Activated CD4-positive, CD25-positive, alpha-beta regulatory T cell treated with anti-CD3 and anti-CD28 coated beads, Interleukin-2, amount 50 U/mL, for 24 hours (primary cell): ENCODE results near the gene CDK17.
"Not testable (repeated sequence)": the region's sequence is repeated elsewhere in the genome, so short reads cannot be mapped to it uniquely, and the experiment has no call there.

Experiments used
- ATAC-seq, 2 donors: fragments of 150-1000 bp; cut with Tn5 transposase; one replicate each; pipeline ENCODE4 v1.10.0; 2021; ENCODE audit warnings: mild to moderate bottlenecking in 1 of 2, moderate library complexity in 1 of 2

The CDK17 gene

DNA sequence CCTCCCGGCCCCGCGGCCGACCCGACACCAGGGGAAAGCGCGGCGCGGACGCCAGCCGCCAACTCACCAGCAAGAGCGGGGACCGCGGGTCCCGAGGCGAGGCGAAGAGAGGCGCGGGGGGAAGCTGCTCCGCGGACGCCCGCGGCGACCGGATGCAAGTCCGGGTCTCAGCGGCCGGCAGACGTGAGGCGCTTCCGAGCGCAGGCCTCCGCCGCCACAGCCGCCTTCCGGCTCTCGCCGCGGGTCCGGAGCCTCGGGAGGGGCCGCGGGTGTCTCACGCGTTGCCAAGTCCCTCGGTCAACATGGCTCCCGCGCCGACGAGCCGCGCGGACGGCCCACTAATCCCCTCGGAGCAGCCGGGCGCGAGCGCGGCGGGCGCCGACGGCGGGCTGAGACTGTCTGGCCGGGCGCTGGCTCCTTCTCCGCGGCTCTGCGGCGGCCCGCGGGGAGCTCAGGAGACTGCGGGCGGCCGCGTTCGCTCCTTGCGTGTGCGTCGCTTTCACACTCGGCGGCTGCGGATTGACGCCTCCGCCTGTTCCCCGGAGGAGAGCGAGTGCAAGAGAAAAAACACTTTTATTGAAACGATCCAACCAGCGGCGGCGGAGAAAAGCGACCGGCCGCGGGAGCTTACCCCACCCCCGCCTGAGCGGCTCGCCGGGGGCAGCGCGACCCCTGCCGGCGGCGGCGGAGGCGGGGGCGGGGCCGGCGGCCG is at the start of gene CDK17:
Gene CDK17, minus strand, starts transcription at position 521 of the 712 bp plus-strand sequence. CDS start 65,603 bp downstream, outside the sequence.
- ATAC-seq: peak; percentile 70 to 71

DNA sequence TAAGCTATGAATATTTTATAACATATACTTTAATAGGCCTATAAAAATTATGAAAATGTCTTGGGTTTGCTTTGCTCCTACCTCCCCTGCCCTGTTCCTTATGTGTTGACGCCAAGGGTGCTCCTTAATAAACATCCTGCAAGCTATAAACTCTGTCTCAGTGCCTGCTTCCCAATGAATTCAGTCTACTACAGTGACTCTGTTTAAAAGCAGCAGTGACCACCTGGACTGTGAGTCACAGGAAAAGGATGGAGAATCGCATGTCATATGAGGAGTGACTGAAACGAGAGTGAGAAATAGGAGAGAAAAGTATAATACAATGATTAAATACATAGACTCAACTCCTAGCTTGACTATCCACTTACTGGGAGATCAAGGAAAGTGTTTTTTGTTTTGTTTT is 48.1 kb upstream of the CDK17 start:
- no peak for ATAC-seq

DNA sequence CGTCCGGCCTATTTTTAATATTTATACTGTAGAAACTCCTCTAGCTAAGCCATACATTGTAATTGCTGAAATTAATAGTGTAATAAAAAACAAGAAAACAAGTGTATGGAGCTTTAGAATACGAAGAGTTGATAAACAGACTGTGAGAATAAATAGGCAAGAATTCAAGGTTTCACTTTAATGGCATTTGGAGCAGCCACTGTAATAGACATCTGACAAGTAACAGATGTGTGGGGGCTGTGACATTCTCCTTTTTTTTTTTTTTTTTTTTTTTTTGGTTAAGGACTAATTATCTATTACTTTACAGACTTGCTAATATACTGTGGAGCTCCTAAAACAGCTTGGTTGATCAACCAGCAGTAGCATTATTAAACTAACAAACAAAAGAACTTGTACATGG is 47.0 kb upstream of the CDK17 start:
- no peak for ATAC-seq

DNA sequence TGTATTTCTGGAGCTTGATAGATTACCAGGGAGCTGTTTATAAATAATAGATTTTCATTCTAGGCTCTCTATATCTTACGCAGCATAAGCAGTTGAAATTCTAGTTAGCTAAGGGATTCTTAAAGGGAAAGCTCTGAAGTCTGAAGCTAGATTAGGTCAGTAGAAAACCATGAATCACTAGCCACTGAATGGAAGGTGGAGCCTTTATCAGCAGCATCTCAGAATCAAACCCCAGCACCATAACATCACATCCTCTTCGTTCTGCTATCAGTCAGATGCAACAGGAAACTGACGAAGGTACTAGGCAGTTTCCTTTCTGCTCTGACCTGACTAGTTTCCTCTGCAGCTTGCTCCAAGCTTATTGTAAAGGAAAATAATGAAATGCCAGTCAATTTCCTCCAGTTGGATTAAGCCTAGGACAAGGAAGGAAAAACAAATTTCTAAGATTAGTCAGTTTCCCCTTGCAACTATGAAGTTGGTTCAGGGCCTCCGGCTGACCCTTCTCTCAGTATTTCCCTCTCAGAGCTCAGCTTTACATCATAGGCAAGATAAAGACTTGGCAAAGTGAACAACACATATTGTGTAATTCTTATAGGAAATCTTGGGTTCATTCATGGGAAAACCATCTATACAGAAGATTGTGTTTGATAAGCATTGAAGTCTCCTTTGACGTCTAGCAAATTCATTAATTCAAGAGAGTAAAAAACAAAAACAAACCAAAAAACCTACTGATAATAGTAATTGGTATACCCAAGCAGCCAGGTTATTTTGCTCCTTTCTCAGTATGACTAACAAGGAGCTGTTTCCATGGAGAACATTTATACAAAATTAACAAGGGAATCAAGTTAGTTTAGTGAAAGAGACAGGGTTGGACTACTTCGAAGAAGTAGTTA is 45.7 kb upstream of the CDK17 start:
- peak; percentile 100 for ATAC-seq

DNA sequence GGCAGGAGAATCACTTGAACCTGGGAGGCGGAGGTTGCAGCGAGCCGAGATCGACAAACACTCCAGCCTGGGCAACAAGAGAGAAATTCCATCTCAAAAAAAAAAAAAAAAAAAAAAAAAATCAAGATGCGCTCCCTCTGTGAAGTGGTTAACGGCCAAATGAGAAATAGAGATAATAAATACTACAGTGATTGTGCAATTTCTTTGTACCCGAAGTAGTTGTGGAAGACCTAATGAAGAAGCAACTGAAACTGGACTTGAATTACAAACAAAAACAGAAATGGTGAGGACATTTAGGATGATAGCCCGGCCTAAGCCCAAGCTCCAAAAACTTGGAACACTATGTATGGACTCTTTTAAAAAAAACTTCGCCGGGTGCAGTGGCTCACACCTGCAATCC is 44.2 kb upstream of the CDK17 start:
- ATAC-seq: no peak

DNA sequence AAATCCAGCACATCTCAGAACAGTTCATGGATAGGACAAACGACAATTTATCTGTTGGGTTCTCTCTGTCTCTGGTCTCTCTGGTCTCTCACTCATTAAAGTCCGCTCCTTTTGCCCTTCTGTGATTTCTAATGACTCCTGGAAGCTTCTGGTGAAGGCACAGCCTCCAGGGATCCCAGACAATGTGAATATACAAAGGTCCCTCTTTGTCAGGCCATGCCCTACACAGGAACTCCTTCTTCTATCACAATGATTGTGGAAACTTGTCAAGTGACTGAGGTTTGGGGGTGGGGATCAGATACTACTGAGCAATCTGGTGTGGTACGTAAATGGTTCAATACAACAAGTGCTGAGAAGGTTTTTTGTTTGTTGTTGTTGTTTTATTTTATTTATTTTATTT is 42.7 kb upstream of the CDK17 start:
- ATAC-seq: no peak

DNA sequence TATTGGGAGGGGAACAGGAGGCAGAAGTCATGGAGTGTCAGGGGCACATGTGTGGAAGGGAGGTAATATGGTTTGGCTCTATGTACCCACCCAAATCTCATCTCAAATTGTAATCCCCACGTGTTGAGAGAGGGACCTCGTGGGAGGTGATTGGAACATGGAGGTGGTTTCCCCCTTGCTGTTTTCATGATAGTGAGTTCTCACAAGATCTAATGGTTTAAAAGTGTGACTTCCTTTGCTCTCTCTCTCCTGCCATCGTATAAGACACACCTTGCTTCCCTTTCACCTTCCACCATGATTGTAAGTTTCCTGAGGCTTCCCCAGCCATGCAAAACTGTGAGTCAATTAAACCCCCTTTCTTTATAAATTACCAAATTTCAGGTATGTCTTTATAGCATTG is 41.6 kb upstream of the CDK17 start:
- no peak for ATAC-seq

DNA sequence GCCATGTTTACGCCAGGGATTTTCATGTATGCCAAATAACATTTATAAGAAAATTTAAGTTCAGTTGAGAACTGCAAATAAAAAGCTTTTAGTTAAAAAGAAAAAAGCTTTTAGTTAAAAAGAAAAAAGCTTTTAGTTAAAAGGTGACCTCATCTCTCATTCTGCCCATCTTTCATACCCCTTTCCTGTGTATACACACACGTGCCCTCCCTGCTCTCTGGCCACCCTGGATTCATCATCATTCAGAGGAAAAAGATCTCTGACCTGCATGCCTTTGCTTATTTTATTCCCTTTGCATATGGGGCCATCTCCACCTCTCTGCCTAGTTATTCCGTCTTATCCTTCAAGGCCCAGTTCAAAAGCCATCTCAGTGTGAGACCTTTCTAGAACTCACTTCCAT is 38.1 kb upstream of the CDK17 start:
- no peak for ATAC-seq

DNA sequence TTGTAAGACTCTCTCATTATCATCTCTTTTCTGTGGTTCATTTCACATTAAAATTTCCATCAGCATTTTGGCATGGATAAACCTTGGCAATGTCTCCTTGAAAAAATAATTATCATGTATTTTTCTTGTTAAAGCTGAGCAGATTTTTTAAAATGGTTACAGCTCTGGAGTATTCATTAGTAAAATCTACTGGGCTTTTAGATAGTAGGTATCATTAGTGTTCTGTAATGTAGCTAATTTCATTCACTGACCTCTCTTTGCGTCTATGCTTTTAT is 36.9 kb upstream of the CDK17 start:
- no peak for ATAC-seq

DNA sequence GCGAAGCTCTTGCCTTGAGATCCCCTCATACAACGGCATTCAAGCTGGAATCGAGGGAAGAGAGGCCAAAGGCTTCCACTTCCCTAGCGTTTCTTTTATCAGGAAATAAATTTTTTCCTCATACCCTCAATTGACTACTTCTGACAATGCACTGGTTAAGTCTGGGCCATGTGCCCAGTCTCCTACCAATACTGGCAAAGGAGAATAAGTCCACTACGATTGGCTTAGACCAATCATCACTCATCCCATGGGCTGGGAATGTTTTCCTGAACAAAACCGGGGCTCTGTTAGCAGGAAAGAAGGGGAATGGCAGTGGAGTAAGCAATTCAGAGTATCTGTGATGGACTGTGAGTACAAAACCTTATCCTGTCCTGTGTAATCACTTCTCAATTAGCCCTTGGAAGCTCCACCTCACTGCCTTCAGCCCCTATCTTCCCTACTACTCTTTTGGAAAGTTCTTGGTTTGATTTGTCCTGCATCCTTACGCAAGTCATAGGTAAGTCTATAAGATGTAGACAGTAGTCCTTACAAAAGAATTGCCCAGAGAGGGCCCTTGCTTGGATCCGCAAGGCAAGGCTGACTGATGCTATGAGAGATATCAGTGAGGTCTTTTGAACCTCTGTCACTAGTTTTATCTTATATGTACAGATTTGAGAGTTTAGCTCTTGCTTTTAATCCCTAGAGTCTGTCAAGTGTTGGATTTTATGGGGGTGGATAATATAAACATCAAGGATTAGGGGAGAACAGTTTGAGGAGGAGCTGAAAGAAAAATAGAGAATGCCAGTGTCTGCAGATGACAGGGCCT is 36.3 kb upstream of the CDK17 start:
- no peak for ATAC-seq

DNA sequence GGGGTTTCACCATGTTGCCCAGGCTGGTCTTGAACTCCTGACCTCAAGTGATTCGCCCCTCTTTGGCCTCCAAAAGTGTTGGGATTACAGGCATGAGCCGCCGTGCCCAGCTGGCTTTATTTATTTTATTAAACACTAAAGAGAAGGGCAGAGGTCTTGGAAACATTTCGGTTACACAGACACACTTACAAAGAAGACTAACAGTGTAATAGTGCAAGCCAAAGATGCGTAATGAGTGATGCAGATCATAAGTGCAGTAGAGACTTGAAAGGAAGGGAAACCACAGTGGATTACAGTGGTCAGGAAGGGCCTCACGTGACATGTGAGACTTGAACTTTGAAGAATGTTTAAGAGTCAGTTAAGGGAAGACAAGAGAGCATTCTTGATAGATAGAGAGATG is 33.9 kb upstream of the CDK17 start:
- ATAC-seq: peak; percentile 100

DNA sequence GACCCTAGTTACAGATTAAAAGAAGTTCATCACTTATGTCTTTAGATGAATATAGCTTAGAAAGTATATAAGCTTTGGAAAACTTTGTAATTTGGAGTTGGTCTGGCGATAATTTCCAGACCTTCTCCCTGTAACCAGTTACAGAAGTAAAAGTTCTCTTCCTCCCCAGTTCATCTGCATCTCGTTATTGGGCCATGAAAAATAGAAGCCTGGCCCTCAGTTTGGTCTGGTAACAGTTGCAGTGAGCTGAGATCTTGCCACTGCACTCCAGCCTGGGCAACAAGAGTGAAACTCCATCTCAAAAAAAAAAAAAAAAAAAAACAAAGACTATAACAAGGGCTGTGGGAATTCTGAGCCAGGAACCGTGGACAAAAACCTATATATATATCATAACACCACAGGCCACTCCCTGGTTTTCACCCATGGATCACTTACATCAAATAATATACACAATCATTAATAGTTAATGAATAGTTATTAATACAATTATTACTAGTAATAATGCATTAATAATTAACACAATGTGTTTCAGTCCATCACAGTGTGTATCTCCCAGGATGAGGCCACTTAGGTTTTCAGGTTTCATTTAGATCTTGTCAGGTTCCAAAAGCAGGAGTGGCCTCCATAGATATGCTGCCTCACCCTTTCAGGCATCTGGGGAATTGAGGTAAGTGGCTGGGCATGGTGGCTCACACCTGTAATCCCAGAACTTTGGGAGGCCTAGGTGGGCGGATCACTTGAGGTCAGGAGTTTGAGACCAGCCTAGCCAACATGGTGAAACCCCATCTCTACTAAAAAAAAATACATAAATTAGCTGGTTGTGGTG is 32.5 kb upstream of the CDK17 start:
- not testable (repeated sequence) for ATAC-seq

DNA sequence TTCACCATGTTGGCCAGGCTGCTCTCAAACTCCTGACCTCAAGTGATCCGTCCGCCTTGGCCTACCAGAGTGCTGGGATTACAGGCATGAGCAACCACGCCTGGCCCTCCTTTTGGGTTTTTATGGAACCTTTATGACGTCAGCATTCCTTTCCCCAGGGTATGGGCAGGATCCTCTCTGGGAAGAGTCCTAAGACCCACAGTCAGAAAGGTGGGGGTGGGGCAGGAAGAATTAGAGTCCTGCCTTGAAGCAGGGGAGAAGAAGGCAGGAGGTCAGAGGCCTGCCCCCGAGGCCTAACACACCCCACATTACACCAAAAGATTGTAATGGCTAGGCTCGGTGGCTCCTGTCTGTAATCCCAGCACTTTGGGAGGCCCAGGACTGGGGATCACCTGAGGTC is 30.8 kb upstream of the CDK17 start:
- no peak for ATAC-seq

DNA sequence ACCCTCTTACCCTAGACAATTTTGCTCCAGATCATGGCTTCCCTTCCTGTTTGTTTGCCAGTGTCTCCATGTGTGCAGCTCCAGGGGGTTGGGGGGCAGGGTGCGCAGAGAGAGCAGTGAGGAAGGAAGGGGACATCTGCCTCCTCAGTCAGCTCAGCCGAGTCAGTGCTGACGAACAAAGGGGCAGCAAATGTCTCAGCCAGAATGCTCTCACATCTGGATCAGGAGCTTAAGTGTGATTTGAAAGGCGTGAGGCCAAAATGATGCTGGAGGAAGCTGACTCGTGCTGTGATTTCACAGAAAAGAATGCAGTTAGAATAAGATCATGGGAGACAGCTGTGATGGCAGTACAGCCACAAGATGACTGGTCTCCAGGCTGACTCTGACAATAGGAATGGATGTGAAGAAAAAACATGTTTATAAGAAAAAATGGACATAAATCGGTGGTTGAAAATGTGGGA is 27.1 kb upstream of the CDK17 start:
- peak; percentile 39 to 70 for ATAC-seq

DNA sequence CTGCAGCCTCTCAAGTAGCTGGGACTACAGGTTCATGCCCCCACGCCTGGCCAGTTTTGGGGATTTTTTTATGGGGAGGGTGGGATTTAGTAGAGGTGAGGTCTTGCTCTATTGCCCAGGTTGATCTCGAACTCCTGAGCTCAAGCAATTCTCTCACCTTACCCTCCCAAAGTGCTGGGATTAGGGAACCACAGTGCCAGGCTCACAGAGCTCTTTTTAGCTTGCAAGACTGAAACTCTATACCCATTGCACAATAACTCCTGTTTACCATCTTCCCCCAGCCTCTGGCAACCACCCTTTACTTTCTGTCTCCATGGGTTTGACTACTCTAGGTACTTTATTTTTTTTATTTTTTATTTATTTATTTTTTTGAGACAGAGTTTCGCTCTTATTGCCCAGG is 25.7 kb upstream of the CDK17 start:
- no peak for ATAC-seq

DNA sequence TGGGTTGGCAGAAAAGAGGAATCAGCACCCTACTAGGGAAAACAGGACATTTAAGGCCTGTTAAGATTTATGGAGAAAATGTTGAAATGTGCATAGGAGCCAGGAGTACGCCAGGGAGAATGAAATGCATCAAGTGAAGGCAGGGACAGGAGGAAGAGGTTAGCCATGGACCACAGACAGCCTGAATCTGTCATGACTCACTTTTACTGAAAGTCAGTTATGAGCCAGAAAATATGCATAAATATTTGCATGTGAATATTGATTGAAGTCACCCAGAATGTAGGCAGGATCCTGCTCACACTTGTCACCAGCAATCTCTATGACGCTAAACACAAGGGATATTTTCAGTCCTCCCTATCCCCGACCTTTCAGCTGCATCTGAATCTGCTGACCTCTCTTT is 25.1 kb upstream of the CDK17 start:
- peak; percentile 91 for ATAC-seq

DNA sequence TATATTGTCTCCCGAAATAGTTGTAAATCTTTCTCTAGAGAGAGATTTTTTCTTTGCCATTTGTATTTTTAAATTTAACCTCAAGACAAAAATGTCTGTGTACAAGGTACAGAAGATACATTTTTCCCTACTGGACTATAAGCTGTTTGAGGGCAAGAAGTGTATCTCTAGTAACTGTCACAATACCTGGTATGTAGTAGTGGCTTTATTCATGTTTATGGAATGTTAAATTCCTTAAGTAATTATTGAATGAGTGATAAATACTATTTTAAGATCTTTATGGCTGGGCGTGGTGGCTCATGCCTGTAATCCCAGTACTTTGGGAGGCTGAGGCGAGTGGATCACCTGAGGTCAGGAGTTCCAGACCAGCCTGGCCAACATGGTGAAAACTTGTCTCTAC is 24.4 kb upstream of the CDK17 start:
- no peak for ATAC-seq

DNA sequence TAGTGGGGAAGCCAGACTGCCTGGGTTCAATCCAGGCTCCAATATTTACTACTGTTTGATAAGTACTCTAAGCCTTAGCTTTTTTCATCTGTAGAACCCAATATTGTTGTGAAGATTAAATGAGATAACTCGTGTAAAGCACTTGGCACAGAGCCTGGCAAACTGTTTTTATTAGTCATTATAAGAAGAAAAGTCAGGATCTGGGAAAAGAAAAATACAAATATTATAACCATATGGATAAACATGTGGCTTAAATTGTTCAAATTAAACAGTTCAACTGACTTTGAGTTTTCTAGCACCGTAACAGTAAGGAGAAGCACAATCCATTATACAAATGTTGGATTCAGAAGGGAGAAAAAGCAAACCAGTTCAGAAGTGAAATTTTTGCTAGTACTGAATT is 22.0 kb upstream of the CDK17 start:
- ATAC-seq: no peak

DNA sequence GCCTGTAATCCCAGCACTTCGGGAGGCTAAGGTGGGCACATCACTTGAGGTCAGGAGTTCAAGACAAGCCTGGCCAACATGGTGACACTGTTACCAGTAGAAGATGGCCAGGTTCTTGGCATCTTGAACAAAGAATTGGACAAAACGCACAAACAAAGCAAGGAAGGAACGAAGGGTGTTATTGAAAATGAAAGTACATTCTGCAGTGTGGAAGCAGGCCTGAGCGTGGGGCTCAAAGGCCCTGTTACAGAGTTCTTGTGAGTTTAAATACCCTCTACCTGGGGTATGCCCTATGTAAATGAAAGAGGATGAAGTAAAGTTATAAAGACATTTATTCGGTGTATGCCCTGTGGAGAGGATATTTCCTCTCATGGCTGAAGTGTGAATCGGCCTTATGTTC is 20.8 kb upstream of the CDK17 start:
- no peak for ATAC-seq

DNA sequence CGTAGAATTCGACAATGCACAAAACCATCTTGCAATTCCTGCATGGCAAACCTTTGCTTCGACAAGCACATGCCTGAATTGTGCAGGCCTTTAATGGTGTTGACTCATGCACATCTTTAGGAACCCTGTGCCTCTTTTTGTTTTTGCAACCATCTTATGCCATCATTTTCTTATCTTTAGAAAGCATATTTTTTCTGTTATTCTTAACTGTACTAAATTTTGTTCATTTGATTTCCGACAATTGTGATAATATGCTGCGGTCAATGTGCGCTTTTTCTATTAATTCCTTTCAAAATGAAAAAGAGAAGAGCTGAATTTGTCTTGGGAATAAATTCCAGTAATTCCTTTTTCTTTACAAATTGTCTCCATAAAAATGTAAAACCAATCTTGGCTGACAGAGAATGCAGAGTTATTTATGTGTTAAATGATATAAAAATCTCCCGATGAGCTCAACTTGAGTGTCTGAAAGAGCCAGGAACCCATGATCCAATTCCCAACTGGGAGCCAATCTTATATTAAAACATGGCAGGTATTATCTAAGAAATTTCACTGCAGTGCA is 20.1 kb upstream of the CDK17 start:
- no peak for ATAC-seq

DNA sequence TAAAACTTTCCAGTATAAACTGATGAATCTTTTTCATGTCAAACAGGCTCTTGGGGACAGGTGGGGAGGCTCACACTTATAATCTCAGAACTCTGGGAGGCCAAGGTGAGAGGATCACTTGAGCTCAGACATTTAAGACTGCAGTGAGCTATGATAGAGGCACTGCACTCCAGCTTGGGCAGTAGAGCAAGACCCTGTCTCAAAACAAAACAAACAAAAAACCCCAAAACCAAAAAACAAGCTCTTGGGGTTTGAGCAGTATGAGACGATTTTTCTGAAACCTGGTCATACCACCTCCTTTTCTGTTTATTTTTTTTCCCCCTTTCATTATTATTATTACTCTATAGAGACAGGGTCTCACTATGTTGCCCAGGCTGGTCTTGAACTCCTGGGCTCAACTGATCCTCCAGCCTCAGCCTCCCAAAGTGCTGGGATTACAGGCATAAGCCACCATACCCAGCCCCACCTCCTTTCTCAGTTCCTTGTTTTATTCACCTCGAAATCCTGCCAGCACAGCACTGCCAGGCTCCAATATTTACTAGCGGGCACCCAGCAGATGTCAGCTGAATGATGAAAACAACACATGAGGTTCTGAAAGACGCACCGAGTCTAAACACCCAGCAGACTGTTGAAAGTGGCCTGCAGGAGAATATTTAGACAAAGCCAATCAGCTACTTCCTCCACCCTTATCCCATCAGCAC is 19.5 kb upstream of the CDK17 start:
- no peak for ATAC-seq

DNA sequence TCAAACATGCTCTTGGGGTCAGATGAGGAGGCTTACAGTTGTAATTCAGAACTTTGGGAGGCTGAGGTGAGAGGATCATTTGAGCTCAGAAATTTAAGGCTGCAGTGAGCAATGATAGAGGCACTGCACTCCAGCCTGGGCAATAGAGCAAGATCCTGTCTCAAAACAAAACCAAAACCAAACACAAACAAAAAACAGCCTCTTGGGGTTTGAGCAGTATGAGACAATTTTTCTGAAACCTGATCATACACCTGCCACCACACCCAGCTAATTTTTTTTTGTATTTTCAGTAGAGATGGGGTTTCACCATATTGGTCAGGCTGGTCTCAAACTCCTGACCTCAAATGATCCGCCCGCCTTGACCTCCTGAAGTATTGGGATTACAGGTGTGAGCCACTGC is 17.4 kb upstream of the CDK17 start:
- ATAC-seq: not testable (repeated sequence)
